ENCODE results near the gene DACH1. TPM values are rescaled to one million over a fixed set of nuclear protein-coding genes. Genes with fewer than 3 reads are reported as not detected.

DACH1 gene
- total and polyA plus RNA-seq, 2 of the 8 experiments (the other 6 are each of a cell fraction or from before 2014, with no cell fraction given) = 0.12 to 0.67 TPM

DNA sequence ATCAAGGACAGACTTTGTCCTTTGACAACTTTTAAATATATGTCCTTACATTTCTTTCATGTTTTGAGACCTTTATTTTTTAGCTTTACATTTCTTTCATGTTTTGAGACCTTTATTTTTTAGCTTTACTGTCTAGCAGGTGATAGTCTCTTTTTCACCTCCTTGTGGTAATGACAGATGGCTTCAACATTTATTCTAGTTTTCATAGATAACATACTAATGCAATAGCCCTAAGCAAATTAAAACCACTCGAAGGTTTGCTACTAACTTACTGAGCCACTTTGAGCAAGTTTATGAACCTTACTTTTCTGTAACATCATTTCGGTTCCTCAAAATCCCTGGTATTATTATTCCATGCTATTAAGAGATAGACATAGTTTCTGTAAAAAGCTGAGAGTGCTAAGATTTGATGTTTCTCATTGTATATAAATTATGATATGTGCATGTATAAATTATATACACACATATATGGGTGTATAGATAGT, 4.5 kb downstream of the DACH1 start:
- H3K27me3 ChIP-seq (replicated peaks in 1 of 4; ENCODE audit: control insufficient read depth in 3 of 4, extremely low read depth in 1 of 4, insufficient read depth in 3 of 4, low read length in 3 of 4) = peaks cover 10 to 44% (median 31%) of the 10 kb centered on the region in 4 experiments; a peak in 6 of 7 replicates

More for the DNA sequence above, 4.5 kb downstream of the DACH1 start:
- H4K91ac ChIP-seq (replicated peaks; ENCODE audit: insufficient read length, low read length) = no peak overlapping the region
- peaks cover 30% of the 10 kb centered on the region; the same call in 1 of the 2 replicates for H3K23me2 ChIP-seq (ENCODE audit: low read depth, low read length)
- no peak overlapping the region for H3K4me2 ChIP-seq (ENCODE audit: insufficient read depth in 1 of 2, low read depth in 2 of 2, low read length in 2 of 2)
- H3K4me3 ChIP-seq (ENCODE audit: extremely low read depth in 1 of 4, insufficient read depth in 2 of 4, low read depth in 3 of 4, low read length in 4 of 4) = no peak overlapping the region
- H4K8ac ChIP-seq (ENCODE audit: extremely low read depth, insufficient read depth, low read length) = no peak overlapping the region
- no peak overlapping the region for H2AFZ ChIP-seq (ENCODE audit: low read length)
- H2BK12ac ChIP-seq (ENCODE audit: low read depth, low read length) = no peak overlapping the region
- no peak overlapping the region for H3K9ac ChIP-seq (replicated peaks in 1 of 4; ENCODE audit: extremely low read depth in 1 of 4, low read depth in 3 of 4, low read length in 3 of 4)
- H2BK120ac ChIP-seq (replicated peaks; ENCODE audit: low read depth, low read length) = no peak overlapping the region
- peaks cover 0 to 3% (median 2%) of the 10 kb centered on the region in 4 experiments; a peak in 2 of 7 replicates for H3K4me1 ChIP-seq (replicated peaks in 1 of 4; ENCODE audit: control insufficient read depth in 3 of 4, insufficient read depth in 4 of 4, low read length in 3 of 4)
- TF ChIP-seq RXRA (IDR thresholded peaks at IDR 0.05; ENCODE audit: insufficient read depth, low read depth, low read length) (no peak), ASH2L (IDR thresholded peaks at IDR 0.05; ENCODE audit: low read length) (no peak), CEBPB (IDR thresholded peaks at IDR 0.05; ENCODE audit: low read depth, low read length) (no peak), NRF1 (IDR thresholded peaks at IDR 0.05; ENCODE audit: low read depth, low read length) (no peak), NANOG (IDR thresholded peaks at IDR 0.05; ENCODE audit: insufficient read depth, low read depth, low read length, poor library complexity, severe bottlenecking) (no peak)
- no peak overlapping the region for H3K23ac ChIP-seq (ENCODE audit: insufficient read length)
- no peaks in the 10 kb centered on the region for H3K36me3 ChIP-seq (ENCODE audit: control insufficient read depth in 2 of 4, insufficient read depth in 4 of 4, low read length in 3 of 4)
- no peak overlapping the region for H3K4ac ChIP-seq (replicated peaks; ENCODE audit: insufficient read length, low read depth, low read length)
- H3K79me2 ChIP-seq (ENCODE audit: control insufficient read depth in 1 of 2, insufficient read depth in 2 of 2, low read length in 2 of 2) = no peaks in the 10 kb centered on the region
- no peak overlapping the region for H3K14ac ChIP-seq (ENCODE audit: insufficient read length)
- no peak overlapping the region for H3K27ac ChIP-seq (ENCODE audit: low read depth, low read length)
- H2BK20ac ChIP-seq (ENCODE audit: low read length) = no peak overlapping the region
- no peak for DNase-seq (ENCODE audit: low read depth in 1 of 2, low spot score in 2 of 2)
- no peak overlapping the region for H3K18ac ChIP-seq (ENCODE audit: extremely low read depth, low read length)
- H3K56ac ChIP-seq (replicated peaks; ENCODE audit: insufficient read length, low read depth, low read length) = no peak overlapping the region
- no peak overlapping the region for H2AK5ac ChIP-seq (ENCODE audit: low read depth, low read length)
- no peak overlapping the region for H2BK5ac ChIP-seq (ENCODE audit: low read depth, low read length)
- ChIA-PET POLR2A (ENCODE audit: partially characterized antibody) (no interaction called here), CTCF (ENCODE audit: partially characterized antibody) (interaction anchor here (4.2 kb wide), 1 partner anchor 17 kb away, joined by 22 read pairs; no protein-coding TSS in a partner anchor)
- no peaks in the 10 kb centered on the region for H3K9me3 ChIP-seq (ENCODE audit: insufficient read depth in 2 of 2, low read depth in 1 of 2, low read length in 1 of 2)
- FAIRE-seq = no peak
- no peaks in the 10 kb centered on the region for H3K79me1 ChIP-seq (ENCODE audit: low read depth, low read length)
- WGBS, 2 experiments (ENCODE audit: extremely low coverage in 1 of 2, insufficient coverage in 1 of 2, insufficient read length in 1 of 2, insufficient replicate concordance in 2 of 2, low coverage in 1 of 2, low lambda C conversion rate in 2 of 2, missing lambda C conversion rate in 1 of 2) = 88% methylated on average over 2 of the region's 2 CpGs; no CpG with 5 or more reads in 1 of the 2 experiments
- no peak overlapping the region for H2BK15ac ChIP-seq (ENCODE audit: low read length)
- no peak overlapping the region for H4K5ac ChIP-seq (ENCODE audit: insufficient read length, low read depth, low read length)
- no peaks in the 10 kb centered on the region for H4K20me1 ChIP-seq (replicated peaks in 1 of 2; ENCODE audit: control insufficient read depth in 1 of 2, insufficient read depth in 2 of 2, low read length in 2 of 2)

Data from H1 (cell line).